GM19397 (cell line): ENCODE measurements around the gene SMG6.

Experiments
- ATAC-seq: cut with Tn5 transposase; IDR thresholded peaks from one replicate; pipeline ENCODE4 v1.9.1; 2021; ENCODE audit warnings: mild to moderate bottlenecking, moderate library complexity; ENCODE audit not compliant: unreplicated experiment

Gene SMG6

DNA sequence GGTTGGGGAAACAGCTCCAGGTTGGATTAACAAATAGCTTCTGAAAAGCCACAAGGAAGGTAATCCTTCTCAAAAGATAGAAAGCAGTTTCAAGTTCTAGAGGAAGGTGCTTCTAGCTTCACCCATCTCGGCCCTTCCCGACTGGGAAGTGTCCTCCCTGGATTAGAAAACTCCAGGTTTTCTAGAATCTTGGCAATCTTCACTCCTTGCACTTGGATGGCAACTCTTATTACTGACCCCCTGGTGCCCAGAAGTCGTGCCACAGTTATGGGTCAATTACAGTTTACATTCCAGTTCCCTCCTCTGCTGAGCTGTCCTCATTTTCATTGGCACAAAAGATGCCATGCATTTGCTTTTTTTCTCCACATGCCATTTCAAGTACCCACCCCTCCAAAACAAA is 65.6 kb downstream of the SMG6 start:
- ATAC-seq: no peak

DNA sequence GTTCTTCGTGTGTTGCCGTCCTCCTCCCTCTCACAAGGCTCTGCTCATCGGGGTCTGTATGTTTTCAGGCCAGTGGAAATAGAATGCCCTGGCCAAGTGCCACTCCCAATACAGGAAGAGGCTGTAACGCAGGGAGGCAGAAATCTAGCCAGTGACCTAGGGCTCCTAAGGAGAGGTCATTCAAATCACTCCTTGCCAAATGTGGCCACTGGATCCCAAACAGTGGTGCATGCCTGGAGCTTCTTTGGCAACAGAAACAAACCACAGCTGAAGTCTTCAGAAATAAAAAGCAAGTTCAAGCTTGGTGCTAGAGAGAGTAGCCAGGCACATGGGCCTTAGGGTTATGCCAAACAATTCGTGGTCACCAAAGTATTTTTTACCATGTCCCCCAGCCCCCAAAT is 66.1 kb downstream of the SMG6 start:
- ATAC-seq: no peak

DNA sequence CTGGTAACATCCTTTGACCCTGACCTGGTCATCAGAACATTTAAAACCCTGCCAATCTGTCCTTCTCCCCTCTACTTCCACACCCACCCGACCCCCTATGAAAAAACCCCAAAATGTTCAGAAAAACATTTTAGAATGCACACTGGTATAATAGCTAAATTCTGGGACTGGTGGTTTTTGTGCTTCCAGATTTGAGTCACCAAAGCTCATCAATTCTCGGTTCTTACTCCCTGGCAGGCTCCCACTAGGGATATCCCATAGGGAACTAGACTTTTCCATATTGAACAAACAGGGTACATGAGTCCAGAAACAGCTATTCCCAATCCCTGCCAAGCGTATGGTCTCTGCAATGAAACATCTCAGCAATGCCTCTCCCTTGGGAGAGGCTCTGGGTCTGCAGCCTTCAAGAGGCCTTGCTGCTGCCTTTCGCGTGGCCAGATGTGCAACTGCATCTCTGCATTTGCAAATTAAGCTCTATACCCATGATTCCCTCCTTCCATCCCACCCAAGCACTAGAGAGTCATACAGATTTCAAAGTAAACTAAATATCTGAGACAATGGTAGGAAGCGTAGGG is 67.7 kb downstream of the SMG6 start:
- no peak for ATAC-seq

DNA sequence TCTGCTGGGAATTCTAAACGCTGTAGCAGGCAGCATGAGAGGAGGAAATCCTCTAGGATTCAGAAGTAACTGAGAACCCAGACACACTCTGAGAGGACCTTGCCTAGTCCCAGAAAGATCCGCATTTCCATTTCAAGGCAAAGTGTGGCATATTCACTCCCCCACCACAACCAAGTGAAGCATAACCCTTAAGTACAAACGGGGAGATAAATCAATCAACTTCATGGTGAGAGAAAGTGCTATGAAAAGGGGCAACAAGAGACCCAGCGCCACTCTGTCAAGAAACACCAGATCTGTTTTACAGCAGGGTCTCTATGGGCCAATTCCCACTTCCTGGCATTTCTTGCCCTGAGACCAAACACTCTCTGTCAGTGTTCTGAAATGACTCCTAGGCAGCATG is 68.3 kb downstream of the SMG6 start:
- ATAC-seq: no peak

DNA sequence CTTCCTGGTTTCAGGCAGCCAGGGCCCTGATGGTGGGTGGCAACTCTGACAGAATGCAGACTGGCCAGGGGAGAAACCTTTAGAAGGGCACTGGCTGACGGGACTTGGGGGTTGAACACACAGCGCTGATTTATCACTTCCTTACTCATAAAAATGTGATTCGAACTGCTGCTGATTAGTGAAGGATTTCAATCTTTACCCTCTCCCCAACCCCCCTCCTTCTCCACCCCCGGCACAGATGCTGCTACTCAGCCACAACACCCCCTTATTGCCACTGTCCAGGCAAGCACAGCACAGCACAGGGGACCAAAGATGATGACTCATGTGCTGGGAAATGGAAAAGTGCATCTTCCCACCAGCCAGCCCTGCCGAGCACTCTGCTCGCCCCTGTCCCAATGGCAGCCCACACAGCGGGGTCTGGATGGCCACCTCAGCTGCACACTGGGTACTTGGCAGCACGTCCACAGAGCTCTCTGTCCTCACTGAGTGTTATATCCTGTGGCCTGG is 70.1 kb downstream of the SMG6 start:
- ATAC-seq: no peak

DNA sequence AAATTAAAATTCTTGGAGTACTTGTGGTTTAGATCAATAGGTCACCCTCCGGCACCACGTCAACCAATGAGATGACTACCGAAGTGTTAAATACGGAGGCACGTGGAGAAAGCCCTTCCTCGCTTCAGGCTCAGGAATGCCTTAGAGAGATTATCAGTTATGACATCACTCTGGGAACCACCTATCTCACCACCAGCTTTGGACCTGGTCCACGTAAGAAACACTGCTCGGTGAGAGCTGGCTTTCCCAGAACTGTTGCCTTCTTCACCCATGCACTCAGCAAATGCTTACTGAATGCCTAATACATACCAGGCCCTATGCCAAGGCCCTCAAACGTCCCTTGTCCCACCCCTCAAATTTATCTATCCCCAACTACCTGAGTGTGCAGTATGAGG is 71.3 kb downstream of the SMG6 start:
- ATAC-seq: no peak

DNA sequence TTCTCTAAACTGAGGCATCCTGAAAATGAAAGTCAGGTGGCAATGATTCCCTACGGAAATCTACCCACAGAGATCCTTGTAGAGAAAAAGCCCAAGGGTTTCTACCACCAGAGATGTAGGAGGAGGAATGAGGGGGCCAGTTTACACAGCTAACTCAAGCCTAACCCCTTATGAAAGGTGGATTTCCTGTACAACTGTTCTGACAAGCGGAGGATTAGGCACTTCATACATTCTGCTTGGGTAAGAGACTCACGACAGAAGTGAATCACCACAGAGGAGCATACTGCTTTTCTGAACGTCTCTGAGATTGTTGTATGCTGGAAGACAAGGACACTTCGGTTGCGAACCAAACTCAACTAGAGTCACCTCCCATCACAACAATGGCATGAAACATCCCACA is 72.7 kb downstream of the SMG6 start:
- ATAC-seq: no peak

DNA sequence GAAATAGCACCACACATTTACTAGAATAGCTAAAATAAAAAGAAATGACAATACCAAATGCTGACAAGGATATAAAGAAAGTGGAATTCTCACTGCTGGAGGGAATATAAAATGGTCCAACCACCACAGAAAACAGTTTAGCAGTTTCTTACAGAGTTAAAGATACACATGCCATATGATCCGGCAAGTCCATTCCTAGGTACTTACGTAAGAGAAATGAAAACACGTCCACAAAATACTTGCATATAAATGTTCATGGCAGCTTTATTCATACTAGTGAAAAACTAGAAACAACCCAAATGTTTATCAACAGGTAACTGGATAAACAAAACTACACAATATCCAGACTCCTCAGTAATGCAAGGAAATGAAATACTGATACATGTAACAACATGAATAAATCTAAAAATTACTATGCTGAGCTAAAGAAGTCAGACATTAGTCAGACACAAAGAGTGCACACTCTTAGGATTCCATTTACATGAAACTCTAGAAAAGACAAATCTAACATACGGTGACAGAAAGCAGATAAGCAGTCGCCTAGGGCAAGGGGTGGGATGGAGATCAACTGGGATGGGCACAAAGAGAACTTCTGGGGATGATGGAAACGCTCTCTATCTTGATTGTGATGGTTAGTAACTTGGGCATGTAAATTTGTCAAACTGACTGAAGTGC is 76.4 kb downstream of the SMG6 start:
- ATAC-seq: no peak

DNA sequence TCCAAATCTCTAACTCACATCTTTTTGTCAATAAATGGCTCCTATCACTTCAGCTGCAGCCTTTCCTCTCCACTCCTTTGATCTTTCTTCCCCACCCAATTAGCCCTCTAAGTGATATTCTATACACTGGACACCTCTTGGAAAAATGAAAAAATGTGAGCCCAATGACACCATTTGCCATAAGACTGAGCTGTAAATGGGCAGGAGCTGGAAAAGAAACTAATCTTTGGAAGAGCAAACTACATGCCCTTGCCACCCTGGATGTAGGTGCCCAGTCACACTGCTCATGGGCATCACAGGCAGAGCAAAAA is 80.0 kb downstream of the SMG6 start:
- ATAC-seq: no peak

DNA sequence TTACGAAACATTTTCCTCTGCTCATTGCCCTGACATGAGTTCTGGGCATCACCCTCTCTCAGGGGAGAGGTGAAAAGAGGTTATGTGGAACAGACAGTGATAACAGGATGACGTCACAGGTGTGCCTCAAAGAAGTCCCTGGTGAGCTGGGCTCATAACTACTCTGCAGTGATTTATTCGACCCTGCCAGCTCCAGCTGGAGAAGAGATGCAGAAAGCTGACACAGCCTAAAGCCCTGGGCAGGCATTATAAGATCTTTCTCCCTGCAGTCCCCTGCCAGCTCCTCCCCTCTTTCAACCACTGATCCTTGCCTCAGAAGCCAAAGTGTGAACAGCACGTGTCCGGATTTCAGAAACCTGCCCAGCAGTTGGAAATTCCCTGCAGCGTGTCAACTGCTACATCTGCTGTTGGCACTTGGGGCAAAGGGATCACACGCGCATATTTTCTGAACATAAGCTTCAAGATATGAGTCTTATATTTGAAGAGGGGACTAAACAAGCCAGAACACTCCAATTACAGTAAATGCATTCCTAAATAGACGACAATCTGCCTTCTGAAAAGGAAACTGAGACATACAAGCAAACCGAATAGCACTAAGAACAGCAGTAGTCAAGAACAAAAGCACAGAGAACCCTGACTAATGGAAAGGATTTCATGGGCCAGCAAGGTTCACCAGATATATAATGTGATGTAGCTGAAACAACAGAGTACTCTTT is 80.5 kb downstream of the SMG6 start:
- no peak for ATAC-seq

DNA sequence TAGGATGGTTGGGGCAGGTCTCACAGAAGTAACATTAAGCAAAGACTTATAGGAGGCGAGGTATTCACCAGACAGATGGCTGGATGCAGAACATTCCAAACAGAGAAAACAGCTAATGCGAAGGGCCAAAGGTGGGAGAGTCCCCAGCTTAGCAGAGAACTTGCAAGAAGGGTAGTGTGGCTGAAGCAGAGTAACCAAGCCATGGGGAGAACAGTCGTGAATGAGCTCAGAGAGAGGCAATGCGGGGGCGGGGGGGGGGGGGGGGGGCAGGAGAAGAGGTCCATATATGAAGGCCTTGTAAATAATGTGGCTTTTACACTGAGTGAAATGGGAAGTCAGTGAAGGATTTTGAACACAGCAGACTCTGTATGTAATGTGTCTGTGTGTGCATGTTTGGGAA is 81.3 kb downstream of the SMG6 start:
- no peak for ATAC-seq

DNA sequence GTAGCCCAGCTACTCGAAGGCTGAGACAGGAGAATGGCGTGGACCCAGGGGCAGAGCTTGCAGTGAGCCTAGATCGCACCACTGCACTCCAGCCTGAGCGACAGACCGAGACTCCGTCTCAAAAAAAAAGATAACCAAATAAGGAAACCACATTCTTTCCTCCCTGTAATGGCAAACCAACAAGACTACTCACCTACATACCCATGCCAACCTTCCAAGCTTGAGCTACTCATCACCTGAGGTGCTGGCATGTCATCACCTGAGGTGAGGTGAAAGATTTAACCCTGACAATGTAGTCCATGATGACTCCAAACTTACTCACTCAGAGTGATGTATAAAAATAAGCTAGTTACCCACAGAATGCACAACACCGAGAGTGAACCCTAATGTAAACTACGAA is 85.2 kb downstream of the SMG6 start:
- ATAC-seq: no peak

DNA sequence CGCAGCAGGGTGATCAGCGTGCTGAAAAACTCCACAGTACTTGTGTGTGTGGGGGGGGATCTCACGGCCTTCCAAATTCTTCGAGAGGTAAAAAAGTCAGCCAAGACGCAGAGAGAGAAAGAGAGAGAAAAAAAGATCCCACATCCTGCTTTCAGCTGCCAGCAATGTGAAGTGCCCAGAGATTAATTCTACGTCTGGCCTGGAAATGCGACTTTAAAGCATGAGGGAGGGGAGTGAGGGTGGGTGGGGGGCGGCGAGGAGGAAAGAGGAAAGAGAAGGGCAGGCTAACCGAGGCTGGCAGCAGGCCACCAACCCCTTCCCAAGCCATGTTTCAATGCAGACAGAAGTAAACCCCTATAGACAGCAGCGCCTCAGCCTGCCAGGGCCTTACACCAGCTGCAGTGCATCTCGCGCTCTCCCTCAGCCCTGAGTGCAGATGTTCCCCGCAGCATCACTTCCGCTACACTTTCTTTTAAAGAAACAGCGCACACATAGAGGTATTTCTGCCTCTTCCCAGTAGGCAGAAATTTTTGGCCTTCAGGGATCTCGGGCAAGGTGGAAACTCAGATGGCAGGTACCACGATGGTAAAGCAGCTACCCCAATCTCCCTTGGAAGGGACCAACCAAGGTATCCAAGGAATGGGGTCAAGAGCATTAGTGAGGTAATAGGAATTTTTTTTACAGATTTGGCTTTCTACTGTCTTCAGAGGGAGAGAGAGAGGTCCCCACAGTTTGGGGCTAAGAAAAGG is 87.8 kb downstream of the SMG6 start:
- peak; percentile 84 for ATAC-seq

DNA sequence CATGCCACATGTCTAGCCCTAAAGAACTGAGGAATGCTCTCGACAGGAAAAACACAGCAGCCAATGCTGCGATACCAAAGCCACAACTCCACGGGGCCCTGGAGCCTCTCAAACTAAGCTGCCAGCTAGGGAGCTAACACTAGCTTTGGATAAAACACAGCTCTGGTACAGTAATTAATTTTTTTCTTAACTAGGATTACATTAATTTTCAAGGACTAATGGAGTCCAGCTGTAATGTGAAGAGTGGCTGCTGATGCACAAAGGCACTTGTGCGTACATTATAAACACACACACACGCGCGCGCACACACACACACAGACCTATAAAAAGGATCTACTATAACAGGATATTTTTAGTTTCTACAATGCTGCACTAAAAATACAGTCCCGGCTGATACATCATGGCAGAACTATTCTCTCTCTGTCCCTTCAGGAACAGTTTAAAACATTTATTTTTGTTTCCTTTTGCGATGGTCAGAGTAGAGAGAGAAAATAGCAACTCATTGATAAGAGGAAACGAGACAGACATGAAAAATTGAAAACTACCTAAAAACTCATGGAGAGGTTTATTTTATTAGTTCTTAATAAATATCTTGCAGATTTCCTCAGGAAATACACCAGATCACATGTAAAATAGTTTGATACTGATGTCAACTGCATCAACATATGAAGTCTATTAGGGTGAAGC is 88.5 kb downstream of the SMG6 start:
- ATAC-seq: no peak

DNA sequence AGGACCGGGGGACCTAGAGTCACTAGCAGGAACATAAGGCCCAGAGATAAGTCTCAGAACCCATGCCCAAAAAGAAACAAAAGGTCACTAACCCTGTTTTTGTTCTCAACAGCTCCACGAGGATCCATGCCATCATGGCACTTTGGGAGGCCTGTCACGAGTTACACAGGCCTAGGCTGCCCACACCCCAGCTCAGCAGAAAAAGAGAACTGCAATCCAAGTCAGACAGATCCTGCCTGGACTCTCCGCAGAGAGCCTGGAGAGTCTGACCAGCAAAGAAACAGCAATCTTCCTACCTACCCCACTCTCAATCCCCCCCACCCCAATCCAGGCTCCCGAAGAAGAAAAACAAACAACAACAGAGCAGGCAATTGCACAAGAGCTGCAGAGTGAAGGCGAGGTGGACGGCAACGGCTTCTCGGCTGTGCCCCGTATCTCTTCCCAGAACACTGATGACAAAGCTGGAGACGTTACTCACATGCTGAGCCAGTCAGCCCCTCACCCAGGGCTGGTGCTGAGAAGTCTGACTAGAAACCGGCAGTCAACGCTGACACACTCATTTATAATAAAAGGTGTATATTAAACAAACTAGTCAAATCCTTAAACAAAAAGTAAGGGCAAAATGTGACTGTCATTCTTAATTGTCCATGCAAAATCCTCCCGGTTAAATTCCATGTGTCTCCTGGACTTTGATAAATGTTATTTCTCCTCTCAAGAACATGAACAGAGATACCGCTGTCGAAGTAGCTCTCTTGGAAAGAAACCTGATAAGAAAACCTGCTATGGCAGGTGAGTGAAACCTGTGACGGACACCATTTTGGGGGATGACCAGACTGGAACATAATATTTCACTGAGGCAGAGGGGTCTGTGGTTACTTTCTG is 89.3 kb downstream of the SMG6 start:
- ATAC-seq: no peak

DNA sequence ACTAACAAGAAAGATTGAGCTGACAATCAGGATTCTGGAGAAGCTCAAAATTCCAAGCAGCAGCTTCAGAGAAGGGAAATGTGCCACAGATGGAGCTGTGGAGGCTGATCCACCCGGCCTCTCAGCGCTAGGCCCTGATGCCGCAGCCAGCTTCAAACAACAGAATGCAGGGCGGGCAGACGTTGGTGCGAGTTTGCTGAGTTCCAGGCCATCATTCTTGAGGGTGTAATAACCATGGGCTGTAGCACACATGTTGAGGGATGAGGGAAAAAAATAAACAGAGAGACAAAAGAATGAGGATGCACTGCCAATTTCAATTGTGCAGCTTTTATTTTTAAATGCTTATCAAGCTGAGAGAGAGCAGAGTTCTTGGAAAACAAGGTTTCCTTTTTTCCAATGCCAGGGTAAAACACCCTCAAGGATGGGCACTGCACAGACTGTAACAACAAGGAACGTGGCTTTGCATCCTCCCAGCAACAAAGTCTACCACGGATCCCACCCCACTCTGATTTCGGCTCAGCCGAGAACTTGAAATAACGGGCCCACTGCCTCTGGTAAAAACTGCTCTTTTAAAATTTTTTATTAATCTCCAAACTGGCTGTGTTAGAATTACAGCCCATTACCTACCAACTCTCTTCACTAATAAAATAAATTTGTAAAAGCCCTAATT is 90.2 kb downstream of the SMG6 start:
- no peak for ATAC-seq

DNA sequence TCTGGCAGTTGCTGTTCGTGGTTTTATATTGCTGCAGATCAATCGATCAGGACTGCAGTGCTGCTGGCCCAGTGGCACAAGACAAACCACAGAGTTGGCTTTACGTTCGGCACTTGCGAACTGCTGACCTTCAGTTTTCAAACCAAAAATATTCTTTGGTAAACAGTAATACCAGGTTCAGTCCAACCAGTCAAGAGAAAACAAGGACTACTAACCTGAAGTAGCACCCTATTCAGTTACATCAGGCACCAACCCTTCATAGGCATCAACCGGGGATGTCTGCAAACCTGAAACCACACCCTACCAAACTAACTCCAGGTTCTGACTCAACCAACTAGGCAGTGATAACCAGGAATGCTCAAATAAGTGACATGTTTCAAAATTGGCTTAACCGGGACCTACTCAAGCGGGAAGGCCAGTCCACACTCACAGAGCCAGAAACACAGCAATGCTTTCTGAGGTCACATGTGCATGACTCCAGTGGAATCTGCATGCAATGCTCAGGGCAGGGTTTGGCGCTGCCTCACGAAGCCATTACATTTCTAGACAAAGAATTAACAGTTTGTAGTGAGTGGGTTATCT is 91.1 kb downstream of the SMG6 start:
- no peak for ATAC-seq

DNA sequence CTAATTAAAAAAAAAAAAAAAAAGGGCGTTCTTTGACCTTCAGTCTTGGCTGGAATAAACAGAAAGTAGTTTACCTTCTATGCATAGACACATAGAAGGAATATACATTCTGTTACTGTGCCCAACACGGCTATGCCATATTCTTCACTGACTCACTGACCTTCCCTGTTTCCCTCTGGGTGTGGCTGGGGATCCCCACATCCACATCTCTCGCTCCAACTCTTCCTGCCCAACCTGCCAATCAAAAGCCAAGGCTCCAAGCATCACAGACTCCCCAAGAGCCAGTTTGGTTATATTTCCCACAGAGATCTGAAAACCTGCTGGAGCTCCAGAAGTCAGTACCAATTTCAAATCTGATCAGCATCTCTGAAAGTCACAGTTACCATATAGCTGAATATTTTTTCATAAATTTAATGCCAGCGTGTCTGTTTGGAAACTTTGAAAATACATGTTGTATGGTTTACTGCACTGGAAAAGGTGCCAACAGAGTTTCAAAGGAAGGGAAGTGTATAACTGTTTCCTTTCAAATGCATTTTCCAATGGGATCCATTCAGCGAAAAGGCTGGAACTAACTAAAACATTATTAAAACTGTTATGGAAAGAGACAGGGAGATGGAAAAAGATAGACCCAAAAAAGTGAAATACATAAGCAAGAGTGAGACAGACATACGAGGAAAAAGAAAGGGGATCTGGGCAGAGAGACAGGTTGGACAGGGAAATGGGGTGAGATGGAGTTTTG is 91.8 kb downstream of the SMG6 start:
- ATAC-seq: no peak

DNA sequence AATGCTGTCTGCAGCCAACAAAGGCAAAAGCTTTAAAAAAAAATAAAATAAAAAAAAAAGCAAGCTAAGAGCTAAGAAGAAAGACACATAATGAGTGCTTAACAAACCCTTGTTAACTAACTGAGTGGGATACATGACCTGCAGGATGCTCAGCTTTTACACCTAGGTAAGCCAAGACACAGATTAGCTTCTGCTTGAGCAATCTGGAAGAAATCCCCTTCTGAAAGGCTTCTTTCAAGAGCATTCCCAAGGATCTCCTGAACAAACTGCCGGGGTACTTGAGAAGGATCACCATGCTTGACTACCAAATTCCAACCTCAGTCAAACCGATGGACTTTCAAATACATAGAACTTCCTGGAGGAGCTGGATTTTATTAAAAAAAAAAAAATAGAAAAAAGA is 92.9 kb downstream of the SMG6 start:
- no peak for ATAC-seq
